GM18870 (cell line): ENCODE results near the gene CHAC2.
"Not testable (repeated sequence)": the region's sequence is repeated elsewhere in the genome, so short reads cannot be mapped to it uniquely, and the experiment has no call there.

ENCODE experiments used
- ATAC-seq: cut with Tn5 transposase; IDR thresholded peaks from one replicate; pipeline ENCODE4 v1.9.1; 2021; ENCODE audit warnings: moderate library complexity; ENCODE audit not compliant: unreplicated experiment

The CHAC2 gene

GRCh38 chr2:53777134-53777533 is 9.5 kb downstream of the CHAC2 start:
- ATAC-seq = no peak

- ATAC-seq = no peak
These were observed 11.0 kb downstream of the CHAC2 start for GRCh38 chr2:53778536-53779162.

- no peak for ATAC-seq
These were observed 12.5 kb downstream of the CHAC2 start for GRCh38 chr2:53780056-53780455.

GRCh38 chr2:53782676-53783075 is 15.1 kb downstream of the CHAC2 start:
- ATAC-seq = no peak

DNA sequence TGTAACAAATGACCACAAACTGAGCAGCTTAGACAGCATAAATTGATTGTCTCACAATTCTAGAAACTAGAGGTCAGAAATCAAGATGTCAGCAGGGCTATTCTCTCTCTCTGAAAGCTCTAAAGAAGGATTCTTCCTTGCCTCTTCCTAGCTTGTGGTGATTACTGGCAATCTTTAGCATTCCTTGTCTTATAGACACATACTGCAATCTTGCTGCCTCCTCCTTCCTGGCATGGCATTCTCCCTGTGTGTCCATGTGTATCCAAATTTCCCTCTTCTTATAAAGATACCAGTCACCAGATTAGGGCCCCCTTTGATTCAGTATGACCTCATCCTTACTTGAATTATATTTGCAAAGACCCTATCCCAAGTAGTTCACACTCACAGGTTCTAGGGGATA is 16.8 kb downstream of the CHAC2 start:
- no peak for ATAC-seq

DNA sequence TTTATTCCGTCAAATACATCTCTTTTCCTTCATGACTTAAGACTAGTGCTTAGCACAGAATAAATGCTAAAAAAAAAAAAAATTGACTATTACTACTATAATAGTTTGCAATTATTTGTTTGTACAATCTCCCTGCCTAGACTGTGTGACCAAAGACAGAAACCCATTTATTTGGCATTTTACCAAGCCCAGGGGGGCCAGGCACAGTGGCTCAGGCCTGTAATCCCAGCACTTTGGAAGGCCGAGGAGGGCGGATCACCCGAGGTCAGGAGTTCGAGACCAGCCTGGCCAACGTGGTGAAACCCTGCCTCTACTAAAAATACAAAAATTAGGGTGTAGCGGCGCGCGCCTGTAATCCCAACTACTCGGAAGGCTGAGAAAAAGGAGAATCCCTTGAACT is 17.8 kb downstream of the CHAC2 start:
- ATAC-seq = no peak

DNA sequence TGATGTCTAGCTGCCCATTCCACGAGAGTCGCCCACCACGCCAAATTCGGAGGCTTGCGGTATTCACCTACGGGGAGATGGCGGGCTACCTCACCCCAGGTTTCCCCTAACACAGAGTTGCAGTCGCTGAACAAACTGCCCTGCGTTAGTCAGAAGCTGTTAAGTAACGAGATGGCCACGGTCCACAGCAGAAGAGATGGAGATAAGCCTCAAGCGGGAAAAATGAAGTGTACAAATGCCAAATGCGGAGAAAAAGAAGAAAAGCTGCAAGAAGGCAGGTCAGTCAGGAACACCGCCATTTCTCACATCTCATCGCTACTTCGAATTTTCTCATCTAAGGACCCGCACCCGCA is 18.7 kb downstream of the CHAC2 start:
- peak; percentile 8 for ATAC-seq

- ATAC-seq = peak; percentile 85
These were observed 19.4 kb downstream of the CHAC2 start, which contains the start of the genes ASB3 and ERLEC1 for GRCh38 chr2:53786705-53787613. ASB3 (minus strand) TSS chr2:53786953; CDS start chr2:53765572, 21,381 bp downstream. ERLEC1 (plus strand) TSS chr2:53787044; CDS start chr2:53787211, 167 bp downstream.

DNA sequence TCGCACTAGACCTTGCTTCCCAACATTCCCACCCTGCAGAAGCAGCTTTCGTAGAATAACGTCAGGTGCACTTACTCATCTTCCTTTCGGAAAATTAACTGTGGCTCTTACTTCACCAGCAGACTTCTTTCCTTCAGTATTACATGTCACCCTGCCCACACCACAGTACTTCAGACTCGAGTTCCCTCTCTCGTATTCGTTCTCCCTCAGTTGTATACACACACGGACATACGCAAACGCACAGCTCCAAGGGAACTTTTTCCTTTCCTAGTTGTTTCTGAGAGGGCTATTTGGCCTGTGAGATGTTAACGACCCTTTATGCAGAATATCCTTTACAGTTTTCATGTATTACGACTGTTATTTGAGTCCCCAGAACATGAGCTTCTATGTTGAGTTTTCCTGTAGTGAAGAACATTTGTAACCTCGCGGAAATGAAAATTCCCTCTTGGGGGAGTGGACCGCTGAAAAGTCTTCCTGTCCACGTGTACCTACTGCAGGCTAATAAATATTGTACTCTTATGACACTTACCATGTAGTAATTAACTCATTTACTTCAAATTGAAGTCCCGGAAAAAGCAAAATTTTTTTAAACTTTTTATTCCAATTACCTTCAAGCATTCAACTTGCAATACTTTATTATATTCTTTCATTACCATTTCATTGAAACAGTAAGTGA is 20.1 kb downstream of the CHAC2 start:
- peak; percentile 18 for ATAC-seq

DNA sequence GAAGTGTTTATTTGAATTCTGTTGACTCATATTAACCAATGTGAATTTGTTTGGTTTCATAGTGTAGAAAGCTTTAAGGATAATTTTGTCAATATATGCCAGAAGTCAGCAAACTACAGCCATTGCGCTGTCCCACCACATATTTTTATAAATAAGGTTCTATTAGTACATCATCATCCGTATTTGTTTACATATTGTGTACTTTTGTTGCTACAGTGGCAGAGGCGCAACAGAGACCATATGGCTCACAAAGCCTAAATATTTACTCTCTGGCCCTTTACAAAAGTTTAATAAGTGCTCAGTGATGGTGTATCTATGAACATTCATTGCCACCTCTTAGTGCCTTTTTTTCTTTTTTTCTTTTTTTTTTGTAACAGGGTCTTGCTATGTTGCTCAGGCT is 25.7 kb downstream of the CHAC2 start:
- no peak for ATAC-seq

DNA sequence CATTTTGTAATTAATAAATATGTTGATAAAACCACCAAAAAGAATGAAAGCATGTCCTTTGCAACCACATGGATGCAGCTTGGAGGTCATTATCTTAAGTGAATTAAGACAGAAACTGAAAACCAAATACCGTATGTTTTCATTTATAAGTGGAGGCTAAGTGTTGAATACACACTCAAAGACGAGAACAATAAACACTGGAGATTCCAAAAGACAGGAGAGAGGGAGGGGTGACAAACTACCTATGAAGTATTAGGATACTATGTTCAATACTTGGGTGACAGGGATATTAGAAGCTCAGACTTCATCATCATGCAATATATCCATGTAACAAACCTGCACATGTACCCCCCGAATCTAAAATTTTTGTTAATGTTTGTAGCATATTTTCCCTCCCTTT is 26.2 kb downstream of the CHAC2 start:
- no peak for ATAC-seq

GRCh38 chr2:53801547-53801946 is 33.9 kb downstream of the CHAC2 start:
- no peak for ATAC-seq

GRCh38 chr2:53802617-53803151 is 35.1 kb downstream of the CHAC2 start:
- no peak for ATAC-seq

GRCh38 chr2:53811601-53812000 is 44.0 kb downstream of the CHAC2 start:
- no peak for ATAC-seq

GRCh38 chr2:53813151-53813550 is 45.5 kb downstream of the CHAC2 start:
- no peak for ATAC-seq

- ATAC-seq = no peak
These were observed 51.3 kb downstream of the CHAC2 start for GRCh38 chr2:53818854-53819435.

DNA sequence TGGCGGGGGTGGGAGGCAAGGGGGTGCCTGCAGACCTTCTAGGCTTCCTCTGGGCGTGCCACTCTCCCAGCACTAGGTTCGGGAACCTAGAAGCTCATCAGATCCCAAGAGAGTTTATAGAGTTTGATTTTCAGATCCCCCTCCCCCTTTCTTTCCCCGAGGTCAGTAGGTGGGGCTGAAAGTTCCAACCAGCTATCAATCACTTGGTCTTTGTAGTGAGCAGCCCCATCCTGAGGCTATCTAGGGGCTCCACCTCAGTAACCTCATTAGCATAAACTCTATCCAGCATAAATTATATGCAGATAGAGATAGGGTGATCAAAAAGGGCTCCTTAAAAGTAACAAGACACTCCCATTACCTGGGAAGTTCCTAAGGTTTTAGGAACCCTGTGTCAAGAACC is 52.0 kb downstream of the CHAC2 start:
- ATAC-seq = no peak

GRCh38 chr2:53820048-53820447 is 52.4 kb downstream of the CHAC2 start:
- ATAC-seq = no peak

DNA sequence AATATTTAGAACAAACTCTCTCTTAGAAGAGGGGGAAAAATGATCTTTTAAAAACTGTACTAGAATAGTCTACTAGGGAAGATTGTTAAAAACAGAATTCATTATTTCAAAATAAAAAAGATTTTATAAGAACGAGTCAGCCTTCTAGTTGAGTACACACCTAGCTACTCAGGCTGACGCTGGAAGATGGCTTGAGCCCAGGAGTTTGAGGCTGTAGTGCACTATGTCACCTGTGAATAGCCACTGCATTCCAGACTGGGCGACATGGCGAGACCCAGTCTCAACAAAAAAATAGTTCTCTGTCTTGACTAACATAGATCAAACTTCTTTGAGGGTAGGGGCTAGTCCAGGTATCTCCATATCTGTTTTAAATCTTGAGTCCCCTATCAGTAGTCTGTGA is 53.1 kb downstream of the CHAC2 start:
- no peak for ATAC-seq

DNA sequence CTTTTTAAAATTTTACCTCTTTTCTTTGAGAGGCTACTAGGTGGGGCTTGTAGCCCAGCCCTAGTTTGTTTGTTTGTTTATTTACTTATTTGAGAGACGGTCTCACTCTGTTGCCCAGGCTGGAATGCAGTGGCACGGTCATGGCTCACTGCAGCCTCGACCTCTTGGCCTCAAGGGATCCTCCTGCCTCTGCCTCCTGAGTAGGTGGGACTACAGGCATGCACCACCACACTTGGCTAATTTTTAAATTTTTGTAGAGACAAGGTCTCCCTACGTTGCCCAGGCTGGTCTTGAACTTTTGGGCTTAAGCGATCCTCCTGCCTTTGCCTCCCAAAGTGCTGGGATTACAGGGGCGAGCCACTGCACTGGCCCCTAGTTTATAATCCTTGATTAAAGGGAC is 54.2 kb downstream of the CHAC2 start:
- ATAC-seq = no peak

GRCh38 chr2:53823639-53824038 is 56.0 kb downstream of the CHAC2 start:
- not testable (repeated sequence) for ATAC-seq
